ENCODE measurements around the gene PRPF31.
"Not testable (repeated sequence)": the region's sequence is repeated elsewhere in the genome, so short reads cannot be mapped to it uniquely, and the experiment has no call there.

The PRPF31 gene, protein sequence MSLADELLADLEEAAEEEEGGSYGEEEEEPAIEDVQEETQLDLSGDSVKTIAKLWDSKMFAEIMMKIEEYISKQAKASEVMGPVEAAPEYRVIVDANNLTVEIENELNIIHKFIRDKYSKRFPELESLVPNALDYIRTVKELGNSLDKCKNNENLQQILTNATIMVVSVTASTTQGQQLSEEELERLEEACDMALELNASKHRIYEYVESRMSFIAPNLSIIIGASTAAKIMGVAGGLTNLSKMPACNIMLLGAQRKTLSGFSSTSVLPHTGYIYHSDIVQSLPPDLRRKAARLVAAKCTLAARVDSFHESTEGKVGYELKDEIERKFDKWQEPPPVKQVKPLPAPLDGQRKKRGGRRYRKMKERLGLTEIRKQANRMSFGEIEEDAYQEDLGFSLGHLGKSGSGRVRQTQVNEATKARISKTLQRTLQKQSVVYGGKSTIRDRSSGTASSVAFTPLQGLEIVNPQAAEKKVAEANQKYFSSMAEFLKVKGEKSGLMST

DNA sequence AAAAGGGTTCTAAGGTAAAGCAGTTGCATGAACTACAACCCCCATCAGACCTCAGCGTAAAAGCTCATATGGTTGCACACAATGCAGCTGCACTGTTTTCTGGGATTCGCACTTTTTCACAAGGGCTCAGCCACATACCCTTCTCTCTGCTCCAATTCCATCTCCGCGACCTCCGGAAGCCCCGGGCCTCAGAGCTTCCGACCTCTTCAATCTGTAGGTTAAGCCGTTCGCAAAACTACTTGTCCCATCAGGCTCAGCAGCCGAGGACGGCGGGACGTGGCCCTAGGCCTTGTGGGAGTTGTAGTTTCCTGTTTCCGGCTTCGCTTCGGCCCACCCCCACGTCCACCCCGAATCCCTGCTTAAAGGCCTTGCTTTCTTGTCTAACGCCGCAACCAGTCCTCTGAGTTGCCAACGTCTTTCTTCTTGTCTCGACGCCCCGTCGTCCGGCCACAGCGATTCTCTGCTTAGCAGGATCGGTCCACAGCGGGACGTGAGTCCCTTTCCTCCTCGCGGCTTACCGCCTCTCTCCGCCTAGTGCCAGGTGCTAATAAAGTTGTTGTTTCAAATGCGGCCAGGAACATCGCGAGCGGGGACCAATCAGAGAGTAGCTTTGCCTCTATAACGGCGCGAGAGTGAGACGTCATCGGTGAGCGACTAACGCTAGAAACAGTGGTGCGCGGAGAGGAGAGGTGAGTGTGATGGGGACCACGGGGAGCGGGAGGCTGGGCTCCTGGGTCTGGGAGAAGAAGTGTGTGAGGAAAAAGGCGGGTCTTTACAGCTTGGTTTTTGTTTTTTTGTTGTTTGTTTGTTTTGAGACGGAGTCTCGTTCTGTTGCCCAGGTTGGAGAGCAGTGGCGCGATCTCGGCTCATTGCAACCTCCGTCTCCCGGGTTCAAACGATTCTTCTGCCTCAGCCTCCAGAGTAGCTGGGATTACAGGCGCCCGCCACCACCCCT lies at the start of gene PRPF31, which contains the start of gene TFPT:
Gene PRPF31 (plus strand): TSS at position 646 of the 955 bp plus-strand sequence. CDS start 2,525 bp downstream, outside the sequence.
Gene TFPT (minus strand): TSS at position 549 of the 955 bp plus-strand sequence. CDS start 388 bp downstream, at position 161.
- DNase-seq (ENCODE audit: low spot score) = peak; percentile 99

DNA sequence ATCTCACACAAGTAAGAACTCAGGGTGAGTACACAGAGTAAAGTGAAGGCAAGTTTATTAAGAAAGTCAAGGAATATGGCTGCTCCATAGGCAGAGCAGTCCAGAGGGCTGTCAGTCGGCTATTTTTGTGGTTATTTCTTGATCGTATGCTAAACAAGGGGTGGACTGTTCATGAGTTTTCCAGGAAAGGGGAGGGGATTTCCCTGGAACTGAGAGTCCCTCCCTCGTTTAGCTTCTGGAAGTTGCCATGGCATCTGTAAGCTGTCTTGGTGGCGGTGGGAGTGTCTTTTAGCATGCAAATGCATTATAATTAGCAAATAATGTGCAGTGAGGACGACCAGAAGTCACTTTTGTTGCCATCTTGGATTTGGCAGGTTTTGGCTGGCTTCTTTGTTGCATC lies 46.1 kb upstream of the PRPF31 start:
- DNase-seq (ENCODE audit: low spot score) = no peak

DNA sequence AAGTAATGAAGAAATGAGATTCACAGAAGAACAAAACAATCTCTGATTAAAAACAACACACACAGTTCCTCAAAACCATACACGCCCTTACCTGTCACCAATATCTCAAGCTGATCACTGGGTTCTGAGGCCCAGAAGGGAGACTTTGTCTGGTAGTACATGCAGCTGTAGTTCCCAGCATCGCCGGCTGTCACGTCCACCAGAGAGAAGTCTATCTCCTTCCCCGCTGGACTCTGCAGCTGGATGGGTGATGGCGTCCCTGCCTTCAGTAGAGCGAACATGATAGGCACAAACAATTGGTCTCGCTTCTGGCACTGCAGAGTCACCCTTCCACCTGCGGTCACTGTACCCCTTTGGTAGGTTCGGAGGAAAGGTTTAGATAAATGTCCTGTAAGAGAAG lies 41.7 kb upstream of the PRPF31 start:
- DNase-seq (ENCODE audit: low spot score) = no peak

DNA sequence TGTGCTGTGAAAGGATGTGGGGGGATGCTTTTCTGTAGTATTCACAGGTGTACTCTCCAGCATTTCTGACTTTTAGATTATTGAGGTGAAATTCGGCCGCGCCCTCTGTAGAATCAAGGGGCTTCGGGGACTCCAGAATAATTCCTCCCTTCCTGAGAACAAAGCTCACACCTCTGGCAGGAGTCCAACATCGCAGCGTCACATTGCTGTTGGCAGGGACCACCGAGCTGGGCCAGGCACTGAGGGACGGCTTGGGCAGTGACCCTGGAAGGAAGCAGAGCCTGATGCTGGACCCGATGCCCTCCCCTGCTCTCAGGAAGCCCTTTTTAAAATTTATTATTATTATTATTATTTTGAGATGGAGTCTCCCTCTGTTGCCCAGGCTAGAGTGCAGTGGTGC lies 40.7 kb upstream of the PRPF31 start:
- DNase-seq (ENCODE audit: low spot score) = no peak

DNA sequence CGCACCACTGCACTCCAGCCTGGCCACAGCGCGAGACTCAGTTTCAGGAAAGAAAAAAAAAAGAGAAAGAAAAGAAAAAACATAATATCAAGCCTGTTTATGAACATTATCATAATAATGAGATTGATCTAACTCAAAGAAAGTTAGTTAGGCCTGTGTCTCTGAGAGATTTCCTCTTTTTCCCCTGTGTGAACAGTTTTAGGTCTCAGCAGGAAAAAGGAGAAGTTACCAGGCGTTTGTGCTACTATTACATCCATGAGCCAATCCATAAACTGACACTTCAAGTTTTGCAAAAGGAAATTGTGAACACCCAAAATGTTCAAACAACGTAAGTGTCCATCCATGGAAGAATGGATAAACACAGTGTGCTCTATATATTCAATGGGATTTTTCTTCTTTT lies 38.2 kb upstream of the PRPF31 start:
- no peak for DNase-seq (ENCODE audit: low spot score)

DNA sequence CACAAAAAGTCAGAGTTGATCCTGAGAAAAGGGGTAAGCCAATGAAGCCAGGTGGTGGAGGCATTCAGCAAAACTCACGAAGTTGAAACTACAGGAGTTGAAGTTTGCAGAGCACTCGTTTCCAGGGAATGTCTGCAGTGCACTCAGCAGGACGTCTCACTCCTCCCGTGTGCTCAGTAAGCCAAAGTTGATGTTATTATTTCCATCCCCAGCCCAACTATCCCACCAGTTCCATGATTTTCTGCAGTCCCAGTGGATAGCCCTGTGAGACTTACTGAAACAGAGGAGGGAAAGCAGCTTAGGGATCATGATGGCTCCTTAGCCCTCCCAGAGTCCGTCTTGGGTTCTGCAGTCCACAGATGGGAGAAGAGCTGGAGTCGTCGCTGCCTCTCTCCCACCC lies 34.5 kb upstream of the PRPF31 start, which contains the start of gene TARM1:
Gene TARM1 (minus strand): TSS at position 334 of the 400 bp plus-strand sequence. CDS start 25 bp downstream, at position 309.
- DNase-seq (ENCODE audit: low spot score) = no peak

DNA sequence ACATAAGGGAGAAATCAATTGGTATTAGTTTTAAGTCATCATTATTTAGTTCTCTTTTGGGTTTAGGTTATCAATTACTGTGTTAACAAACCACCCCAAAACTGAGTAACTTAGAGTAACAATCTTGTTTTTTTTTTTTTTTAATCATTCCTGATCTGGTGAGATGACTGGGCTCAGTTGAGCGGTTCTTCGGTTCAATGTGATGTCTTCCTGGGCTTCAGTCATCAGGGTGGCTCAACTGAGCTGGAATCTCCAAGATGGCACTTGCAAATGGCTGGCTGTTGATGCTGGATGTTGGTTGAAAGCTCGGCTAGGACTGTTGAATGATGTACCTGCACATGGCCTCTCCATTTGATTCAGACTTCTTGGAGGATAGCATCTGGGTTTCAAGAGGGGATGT lies 31.1 kb upstream of the PRPF31 start:
- DNase-seq (ENCODE audit: low spot score) = no peak

DNA sequence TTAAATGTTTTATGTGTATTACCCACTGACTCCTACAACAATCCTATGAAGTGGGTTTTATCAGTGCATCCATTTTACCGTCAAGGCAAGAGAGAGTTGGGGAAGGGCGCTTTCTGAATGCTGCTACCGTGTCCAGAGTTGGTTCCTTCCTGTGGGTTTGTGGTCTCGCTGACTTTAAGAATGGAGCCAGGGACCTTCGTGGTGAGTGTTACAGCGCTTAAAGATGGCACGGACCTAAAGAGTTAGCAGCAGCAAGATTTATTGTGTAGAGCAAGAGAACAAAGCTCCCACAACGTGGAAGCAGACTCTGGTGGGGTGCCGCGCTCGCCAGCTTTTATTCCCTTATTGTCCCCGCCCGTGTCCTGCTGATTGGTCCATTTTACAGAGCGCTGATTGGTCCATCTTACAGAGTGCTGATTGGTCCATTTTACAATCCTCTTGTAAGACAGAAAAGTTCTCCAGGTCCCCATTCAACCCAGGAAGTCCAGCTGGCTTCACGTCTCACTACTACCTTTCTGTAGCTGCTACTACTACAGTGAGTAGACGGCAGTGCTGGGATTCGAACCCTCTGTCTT lies 21.0 kb upstream of the PRPF31 start:
- no peak for DNase-seq (ENCODE audit: low spot score)

DNA sequence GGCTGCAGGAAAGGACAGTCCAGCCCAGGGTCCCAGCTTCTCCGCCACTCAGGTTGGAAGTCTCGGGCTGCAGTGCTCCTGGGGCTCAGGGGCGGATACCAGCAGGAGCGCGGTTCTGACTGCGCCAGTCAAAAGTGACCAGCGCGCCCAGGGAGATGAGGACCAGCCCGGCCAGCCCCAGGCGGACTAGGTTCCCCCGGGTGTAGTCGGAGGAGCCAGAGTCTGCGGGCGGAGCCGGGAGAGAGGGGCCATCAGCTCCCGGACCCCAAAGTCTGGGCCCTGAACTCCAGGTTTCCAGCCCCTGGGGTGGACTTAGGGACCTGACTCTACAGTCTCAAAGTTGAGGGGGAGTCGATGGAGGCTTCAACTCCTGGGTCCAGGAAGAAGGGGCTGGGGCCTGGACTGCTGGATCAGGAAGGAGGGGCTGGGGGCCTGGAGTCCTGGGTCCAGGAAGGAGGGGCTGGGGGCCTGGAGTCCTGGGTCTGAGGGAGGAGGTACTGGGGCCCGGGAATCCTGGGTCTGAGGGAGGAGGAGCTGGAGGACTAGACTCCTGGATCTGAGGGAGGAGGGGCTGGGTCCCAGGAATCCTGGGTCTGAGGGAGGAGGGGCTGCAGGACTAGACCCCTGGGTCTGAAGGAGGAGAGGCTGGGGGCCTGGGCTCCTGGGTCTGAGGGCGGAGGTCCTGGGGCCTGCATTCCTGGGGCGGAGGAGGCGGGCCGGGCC lies 20.3 kb upstream of the PRPF31 start:
- DNase-seq (ENCODE audit: low spot score) = no peak

DNA sequence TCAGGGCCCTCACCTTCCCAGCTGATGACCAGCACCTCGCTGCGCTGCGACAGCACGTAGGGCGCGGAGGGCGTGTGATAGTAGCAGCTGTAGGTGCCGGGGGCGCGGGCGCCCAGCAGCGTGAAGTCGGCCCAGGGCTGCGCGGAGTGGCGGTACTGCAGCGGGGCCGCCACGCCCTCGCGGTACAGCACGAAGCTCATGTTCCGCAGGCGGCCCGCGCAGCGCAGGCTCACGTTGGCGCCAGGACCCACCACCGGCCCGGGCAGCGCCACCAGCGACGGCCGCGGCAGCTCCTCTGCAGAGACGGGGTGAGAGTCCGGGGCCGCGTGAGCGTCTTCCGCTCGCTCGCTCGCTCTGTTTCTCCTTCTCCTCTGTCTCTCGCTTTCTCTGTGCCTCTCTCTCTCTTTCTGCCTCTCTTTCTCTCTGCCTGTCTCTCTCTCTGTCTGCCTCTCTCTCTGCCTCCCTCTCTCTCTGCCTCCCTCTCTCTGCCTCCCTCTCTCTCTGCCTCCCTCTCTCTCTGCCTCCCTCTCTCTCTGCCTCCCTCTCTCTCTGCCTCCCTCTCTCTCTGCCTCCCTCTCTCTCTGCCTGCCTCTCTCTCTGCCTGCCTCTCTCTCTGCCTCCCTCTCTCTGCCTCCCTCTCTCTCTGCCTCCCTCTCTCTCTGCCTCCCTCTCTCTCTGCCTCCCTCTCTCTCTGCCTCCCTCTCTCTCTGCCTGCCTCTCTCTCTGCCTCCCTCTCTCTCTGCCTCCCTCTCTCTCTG lies 19.5 kb upstream of the PRPF31 start:
- DNase-seq (ENCODE audit: low spot score) = peak; percentile 77

DNA sequence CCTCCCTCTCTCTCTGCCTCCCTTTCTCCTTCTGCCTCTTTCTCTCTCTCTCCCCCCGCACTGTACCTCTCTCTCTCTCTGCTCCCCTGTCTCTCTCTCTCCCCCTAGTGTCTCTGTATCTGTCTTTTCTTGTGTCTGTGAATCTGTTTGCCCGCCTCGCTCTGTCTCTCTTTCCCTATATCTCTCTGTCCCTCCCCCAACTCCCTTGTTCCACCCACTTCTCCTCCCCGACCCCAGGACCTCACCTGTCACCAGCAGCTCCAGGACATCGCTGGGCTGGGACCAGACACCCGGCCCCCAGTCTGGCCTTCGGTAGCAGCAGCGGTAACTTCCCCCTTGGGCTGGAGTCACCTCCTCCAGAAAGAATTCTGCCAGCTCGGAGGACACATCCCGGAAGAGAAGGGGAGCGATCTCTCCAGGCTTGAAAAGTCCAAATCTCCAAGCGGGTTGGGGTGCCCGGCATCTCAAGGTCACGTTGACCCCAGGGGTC lies 18.9 kb upstream of the PRPF31 start:
- peak; percentile 27 for DNase-seq (ENCODE audit: low spot score)

DNA sequence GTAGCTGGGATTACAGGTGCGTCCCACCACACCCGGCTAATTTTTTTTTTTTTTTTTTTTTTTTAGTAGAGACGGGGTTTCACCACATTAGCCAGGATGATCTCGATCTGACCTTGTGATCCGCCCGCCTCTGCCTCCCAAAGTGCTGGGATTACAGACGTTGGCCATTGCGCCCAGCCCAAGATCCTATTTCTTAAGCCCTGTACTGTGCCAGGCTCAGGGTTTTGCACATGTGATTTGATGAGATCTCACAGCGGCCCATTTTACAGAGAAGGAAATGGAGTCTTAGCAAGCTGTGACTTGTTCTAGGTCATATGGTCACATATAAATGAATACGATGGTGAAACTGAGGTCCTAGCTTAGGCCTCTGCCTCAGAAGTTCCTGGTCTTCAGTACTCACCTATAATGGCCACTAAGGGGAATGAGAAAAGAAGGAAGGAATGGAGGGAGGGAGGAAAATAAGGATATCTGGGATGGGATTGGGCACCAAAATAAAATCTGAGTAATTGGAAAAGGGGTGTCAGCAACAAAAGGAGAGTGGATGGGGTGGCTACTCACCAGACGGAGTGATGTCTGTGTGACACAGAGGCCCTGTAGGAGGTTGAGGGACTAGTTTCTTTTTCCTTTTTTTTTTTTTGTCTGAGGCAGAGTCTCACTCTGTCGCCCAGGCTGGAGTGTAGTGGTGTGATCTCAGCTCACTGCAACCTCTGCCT lies 16.2 kb upstream of the PRPF31 start:
- no peak for DNase-seq (ENCODE audit: low spot score)

DNA sequence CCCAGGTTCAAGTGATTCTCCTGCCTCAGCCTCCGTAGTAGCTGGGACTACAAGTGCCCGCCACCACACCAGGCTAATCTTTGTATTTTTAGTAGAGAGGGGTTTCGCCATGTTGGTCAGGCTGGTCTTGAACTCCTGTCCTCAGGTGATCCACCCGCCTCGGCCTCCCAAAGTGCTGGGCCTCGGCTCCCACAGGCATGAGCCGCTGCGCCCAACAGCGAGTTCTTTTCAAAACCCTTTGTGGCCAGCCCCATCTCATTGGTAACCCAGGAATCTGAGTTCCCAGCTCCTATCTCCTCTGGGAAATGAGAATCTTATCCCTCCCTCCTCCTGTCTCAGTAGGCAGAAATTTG lies 15.7 kb upstream of the PRPF31 start:
- DNase-seq (ENCODE audit: low spot score) = not testable (repeated sequence)

DNA sequence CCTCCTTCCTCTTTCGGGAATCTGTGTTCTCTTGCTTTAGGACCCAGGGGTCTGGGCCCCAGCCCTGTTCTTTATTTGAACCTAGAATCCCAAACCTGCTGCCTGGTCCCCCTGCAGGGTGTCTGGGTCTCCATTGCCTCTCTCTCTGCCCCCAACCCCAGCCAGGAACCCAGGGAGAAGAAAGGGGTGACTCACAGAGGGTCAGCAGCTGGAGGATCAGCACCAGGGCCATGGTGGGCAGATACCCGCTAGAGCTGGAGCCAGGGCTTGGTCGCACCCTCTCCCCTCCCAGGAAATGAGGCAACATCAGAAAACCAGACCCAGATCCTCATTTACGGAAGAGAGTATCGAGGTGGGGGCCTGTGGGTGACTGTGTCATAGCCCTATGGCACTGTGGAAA lies 15.0 kb upstream of the PRPF31 start, which contains the start of gene OSCAR:
Gene OSCAR (minus strand): TSS at position 243 of the 400 bp plus-strand sequence. CDS start 11 bp downstream, at position 232.
- DNase-seq (ENCODE audit: low spot score) = no peak

DNA sequence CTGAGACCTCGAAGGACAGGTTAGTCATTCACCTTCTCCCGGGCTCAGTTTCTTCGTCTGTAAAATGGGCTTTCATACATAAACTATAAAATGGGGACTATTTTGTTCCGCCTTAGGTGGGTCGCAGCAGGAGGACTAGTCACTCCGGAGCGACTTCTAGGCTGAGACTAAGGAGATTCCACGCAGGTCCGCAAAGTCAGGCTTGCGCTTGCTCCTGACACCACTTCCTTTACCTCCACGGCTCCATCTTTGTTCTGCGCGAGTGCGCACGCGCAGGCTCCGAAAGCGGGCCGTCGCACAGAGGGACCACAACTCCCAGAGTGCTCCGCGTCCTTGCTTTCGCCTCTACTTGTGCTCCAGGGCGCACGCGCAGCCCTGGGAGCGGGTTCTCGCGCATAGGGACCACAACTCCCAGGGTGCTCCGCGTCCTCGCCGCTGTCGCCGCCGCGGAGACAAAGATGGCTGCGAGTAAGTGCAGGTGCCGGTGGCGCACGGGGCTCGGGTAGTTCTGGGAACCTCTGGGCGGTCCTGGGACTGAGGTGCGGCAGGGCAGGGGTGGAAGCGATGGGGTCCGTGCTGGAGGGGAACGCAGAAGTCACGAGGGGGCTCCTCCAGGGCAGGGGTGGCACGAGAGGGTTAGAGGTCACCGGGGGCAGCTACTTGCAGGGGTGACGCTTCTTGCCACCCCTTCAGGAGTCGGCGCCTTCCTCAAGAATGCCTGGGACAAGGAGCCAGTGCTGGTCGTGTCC lies 13.0 kb upstream of the PRPF31 start, which contains the start of gene NDUFA3:
Gene NDUFA3 (plus strand): TSS at position 435 of the 749 bp plus-strand sequence. CDS start 24 bp downstream, at position 459.
- DNase-seq (ENCODE audit: low spot score) = peak; percentile 100

DNA sequence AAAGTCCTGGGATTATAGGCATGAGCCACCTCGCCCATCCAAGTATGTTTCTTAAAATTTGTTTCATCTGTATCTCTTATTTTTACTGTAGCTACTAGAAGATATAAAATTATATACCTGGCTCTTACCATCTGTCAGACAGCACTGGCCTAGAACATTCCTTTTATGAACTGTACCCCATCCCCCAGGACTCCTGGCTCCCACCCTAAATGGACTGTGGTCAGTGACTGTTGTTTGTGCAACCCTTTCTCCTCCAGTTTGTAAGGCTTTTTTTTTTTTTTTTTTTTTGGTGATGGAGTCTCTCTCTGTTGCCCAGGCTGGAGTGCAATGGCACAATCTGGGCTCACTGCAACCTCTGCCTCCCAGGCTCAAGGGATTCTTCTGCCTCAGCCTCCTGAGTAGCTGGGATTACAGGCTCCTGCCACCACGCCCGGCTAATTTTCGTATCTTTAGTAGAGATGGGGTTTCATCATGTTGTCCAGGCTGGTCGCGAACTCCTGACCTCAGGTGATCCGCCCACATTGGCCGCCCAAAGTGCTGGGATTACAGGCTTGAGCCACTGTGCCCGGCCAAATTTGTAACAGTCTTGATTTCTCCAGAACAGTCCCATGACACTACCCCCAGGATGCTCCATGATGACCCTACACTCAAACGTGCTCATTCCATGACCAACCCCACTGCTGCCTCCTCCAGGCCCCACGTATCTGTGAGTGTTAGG lies 10.4 kb upstream of the PRPF31 start:
- no peak for DNase-seq (ENCODE audit: low spot score)

DNA sequence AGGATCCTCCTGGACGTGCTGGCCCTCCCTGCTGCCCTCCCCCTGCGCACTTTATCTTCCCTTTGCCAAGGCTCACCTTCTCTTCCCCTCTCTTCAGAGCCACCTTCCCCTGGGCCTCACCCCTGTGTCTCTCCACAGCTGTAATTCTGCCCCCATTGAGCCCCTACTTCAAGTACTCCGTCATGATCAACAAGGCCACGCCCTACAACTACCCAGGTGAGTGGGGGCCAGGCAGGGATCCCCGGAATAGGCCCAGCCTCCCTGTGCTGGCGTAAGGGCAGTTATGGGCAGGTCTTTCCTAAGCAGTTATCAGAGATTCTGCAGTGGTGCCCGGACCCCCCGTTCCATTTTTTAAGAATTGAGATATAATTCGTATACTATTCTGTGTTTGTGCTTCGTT lies 9.8 kb upstream of the PRPF31 start:
- no peak for DNase-seq (ENCODE audit: low spot score)

DNA sequence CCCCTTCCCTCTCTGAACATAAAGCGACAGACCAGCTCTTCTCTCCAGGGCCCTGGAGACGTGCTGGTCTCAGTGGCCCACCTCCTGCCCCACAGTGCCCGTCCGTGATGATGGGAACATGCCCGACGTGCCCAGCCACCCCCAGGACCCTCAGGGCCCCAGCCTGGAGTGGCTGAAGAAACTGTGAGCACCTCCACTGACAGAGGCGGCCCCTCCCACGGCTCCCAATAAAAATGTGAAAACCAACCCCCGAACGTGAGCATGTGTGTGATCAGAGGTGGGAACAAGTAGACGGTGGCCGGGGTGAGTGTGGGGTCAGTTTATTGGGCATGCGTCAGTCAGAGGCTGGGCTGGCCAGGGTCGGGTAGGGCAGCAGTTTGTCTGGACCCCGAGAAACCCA lies 8.8 kb upstream of the PRPF31 start:
- DNase-seq (ENCODE audit: low spot score) = no peak

All from iPS-NIHi11 (cell line).